ENCODE data around the gene MAX. TPM values are rescaled to one million over a fixed set of nuclear protein-coding genes. Genes with fewer than 3 reads are reported as not detected.
A peak's percentile ranks its signal among the peaks of the same experiment; 100 is the strongest.

The MAX gene
- total and polyA plus RNA-seq, 2 of the 13 experiments (the other 11 are each of a cell fraction or from before 2014, with no cell fraction given): 28.5 to 29.3 TPM

GRCh38 chr14:65102441-65103149, at the start of gene MAX (continued):
- TF ChIP-seq ZXDC (CRISPR knock-in tag; IDR thresholded peaks at IDR 0.05) (no peak), ZNF230 (CRISPR knock-in tag; IDR thresholded peaks at IDR 0.05) (0 out of 2 replicates have a peak, but pooled peaks have one; percentile 18), GATAD1 (CRISPR knock-in tag; IDR thresholded peaks at IDR 0.05) (peak; percentile 85), TP53 (CRISPR knock-in tag; conservative IDR thresholded peaks at IDR 0.05) (0 out of 2 replicates have a peak, but pooled peaks have one; percentile 19), ZNF510 (CRISPR knock-in tag; IDR thresholded peaks at IDR 0.05; ENCODE audit: low read depth) (0 out of 2 replicates have a peak, but pooled peaks have one; percentile 38), IRF2 (CRISPR knock-in tag; IDR thresholded peaks at IDR 0.05) (peak; percentile 52; the same call in 1 of the 2 replicates), FOXA1 (IDR thresholded peaks at IDR 0.05) (no peak), FOXA1 (CRISPR knock-in tag; IDR thresholded peaks at IDR 0.05) (peak; percentile 84), RBFOX2 (IDR thresholded peaks at IDR 0.05; ENCODE audit: low read depth, low read length) (peak; percentile 67), CCDC6 (CRISPR knock-in tag; IDR thresholded peaks at IDR 0.05) (peak; percentile 28; the same call in 1 of the 2 replicates), ZNF709 (CRISPR knock-in tag; IDR thresholded peaks at IDR 0.05) (no peak), ZNF383 (CRISPR knock-in tag; IDR thresholded peaks at IDR 0.05; ENCODE audit: borderline replicate concordance) (no peak), SOX6 (IDR thresholded peaks at IDR 0.05) (no peak), SOX6 (CRISPR knock-in tag; IDR thresholded peaks at IDR 0.05) (peak; percentile 30; the same call in 1 of the 2 replicates), KLF12 (CRISPR knock-in tag; IDR thresholded peaks at IDR 0.05; ENCODE audit: borderline replicate concordance) (no peak), ZBTB25 (CRISPR knock-in tag; IDR thresholded peaks at IDR 0.05) (peak; percentile 73; the same call in 1 of the 2 replicates), TBL1XR1 (IDR thresholded peaks at IDR 0.05; ENCODE audit: borderline replicate concordance, low read length, partially characterized antibody) (peak; percentile 44), BORCS8-MEF2B (CRISPR knock-in tag; IDR thresholded peaks at IDR 0.05) (peak; percentile 72; the same call in 1 of the 2 replicates), ZNF598 (CRISPR knock-in tag; IDR thresholded peaks at IDR 0.05; ENCODE audit: borderline replicate concordance) (no peak), ZNF878 (CRISPR knock-in tag; IDR thresholded peaks at IDR 0.05) (peak; percentile 80), JUN (CRISPR knock-in tag; IDR thresholded peaks at IDR 0.05) (no peak), NR0B2 (CRISPR knock-in tag; IDR thresholded peaks at IDR 0.05) (peak; percentile 86; the same call in 1 of the 2 replicates), ZNF564 (CRISPR knock-in tag; IDR thresholded peaks at IDR 0.05) (peak; percentile 64; the same call in 1 of the 2 replicates)

Data from HepG2 (cell line).